ENCODE results near the gene MTREX.

DNA sequence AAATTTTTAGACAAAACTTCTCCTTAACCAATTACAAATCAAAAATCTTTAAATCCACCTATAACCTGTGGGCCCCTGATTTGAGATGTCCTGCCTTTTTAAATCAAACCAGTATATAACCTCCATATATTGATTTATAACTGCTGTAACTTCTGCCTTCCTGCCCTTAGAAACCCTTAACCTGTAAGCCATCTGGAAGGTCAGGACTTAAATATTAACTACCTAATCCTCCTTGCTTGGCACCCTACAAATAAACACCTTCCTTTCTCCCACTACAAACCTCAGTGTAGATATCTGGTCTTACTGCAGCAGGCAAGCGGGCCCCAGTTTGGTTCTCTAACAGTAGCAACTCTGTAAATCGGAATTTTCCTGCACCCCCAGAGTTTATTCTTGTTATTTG, 83.9 kb downstream of the MTREX start:
- no peak for TF ChIP-seq CTCF (IDR thresholded peaks at IDR 0.05)
- no peak for TF ChIP-seq POLR2A (IDR thresholded peaks at IDR 0.05)
- TF ChIP-seq POLR2AphosphoS5 (IDR thresholded peaks at IDR 0.05; ENCODE audit: insufficient read depth in 1 of 2, low read depth in 1 of 2) = no peak

Measured in vagina (tissue), 2 donors.